Gastrocnemius medialis (tissue), 4 donors: Measurements from ENCODE around the gene ADRA2A. TPM values are rescaled to one million over a fixed set of nuclear protein-coding genes. Genes with fewer than 3 reads are reported as not detected.

Experiments
- ATAC-seq, 2 donors: fragments of 150-250 bp; one replicate each; pipeline ENCODE4 v1.9.1; 2016
- DNase-seq, 2 donors: peaks; one replicate each; pipeline ENCODE4 v3.0.0-alpha.2; 2019
- H3K27ac ChIP-seq, 4 donors: fragments of 200-600 bp; sonication (generic); 1 replicate in 1 of 4; 2 replicates in 3 of 4; pipeline ENCODE4 v1.5.1; 2016 to 2018; ENCODE audit warnings: mild to moderate bottlenecking in 2 of 4, moderate library complexity in 1 of 4
- H3K27me3 ChIP-seq, 3 donors: fragments of 200-600 bp; sonication (generic) in 2 of 3; 1 replicate in 1 of 3; 2 replicates in 2 of 3; pipeline versions ENCODE4 v1.5.1 to v1.6.0; 2016 to 2019; ENCODE audit warnings: mild to moderate bottlenecking in 1 of 3, moderate library complexity in 1 of 3
- H3K36me3 ChIP-seq, 2 donors: fragments of 200-600 bp; sonication (generic) in 1 of 2; one replicate each; pipeline ENCODE4 v1.5.1; 2017 to 2018
- H3K4me1 ChIP-seq, 2 donors: fragments of 200-600 bp; sonication (generic) in 1 of 2; one replicate each; pipeline ENCODE4 v1.5.1; 2016 to 2017; ENCODE audit warnings: mild to moderate bottlenecking in 2 of 2
- H3K4me3 ChIP-seq, 4 donors: fragments of 200-600 bp; sonication (generic) in 3 of 4; 1 replicate in 1 of 4; 2 replicates in 3 of 4; pipeline ENCODE4 v1.5.1; 2016 to 2019; ENCODE audit warnings: mild to moderate bottlenecking in 2 of 4
- H3K9me3 ChIP-seq, 3 donors: fragments of 200-600 bp; sonication (generic) in 2 of 3; 1 replicate in 1 of 3; 2 replicates in 2 of 3; pipeline ENCODE4 v1.5.1; 2016 to 2019
- CTCF ChIP-seq, 5 experiments: fragments of 450-650 bp in 3 of 5; fragments of 200-600 bp in 2 of 5; sonication (generic) in 2 of 5; IDR thresholded peaks in 4 of 5; conservative IDR thresholded peaks in 1 of 5; 1 replicate in 4 of 5; 2 replicates in 1 of 5; pipeline ENCODE4 v1.5.1; 2016 to 2019; ENCODE audit warnings: antibody characterized with exemption in 5 of 5, mild to moderate bottlenecking in 3 of 5, moderate library complexity in 3 of 5
- POLR2A ChIP-seq, 2 donors: fragments of 450-650 bp; IDR thresholded peaks; one replicate each; pipeline ENCODE4 v1.6.1; 2017; ENCODE audit warnings: antibody characterized with exemption in 2 of 2, mild to moderate bottlenecking in 2 of 2, moderate library complexity in 2 of 2
- in situ Hi-C, 4 donors: fragments of 200-750 bp; cut with MboI; loops; one replicate each; pipeline versions ENCODE4 v1.15.0 to v1.8.0; 2017; ENCODE audit warnings: low sequenced_read_pairs in 4 of 4
- intact Hi-C: fragments of 100-400 bp; cut with DNase I; formaldehyde crosslinking; loops from one replicate; pipeline ENCODE4 v1.15.1; 2023; ENCODE audit warnings: low total_unique reads
- total RNA-seq, 4 donors: library from RNA; depleted of rRNA; stranded (reverse); fragments of >200 nt; gene quantifications; one replicate each; pipeline versions ENCODE4 v1.1.0 to v1.2.3, GENCODE V29; 2016

The ADRA2A gene
- total RNA-seq, 4 donors from 2014 or later: 0.19 to 0.94 (median 0.36) TPM

GRCh38 chr10:111035542-111035941 lies 41.3 kb upstream of the ADRA2A start:
- DNase-seq (no peak), ATAC-seq (no peak)
- in situ Hi-C loops: no loop called here
- no peaks in the 10 kb centered on the region for H3K9me3 ChIP-seq
- no peaks in the 10 kb centered on the region for H3K36me3 ChIP-seq
- no peaks in the 10 kb centered on the region for H3K4me1 ChIP-seq
- H3K4me3 ChIP-seq: no peak overlapping the region
- peaks cover 0 to 7% (median 0%) of the 10 kb centered on the region in 3 donors for H3K27me3 ChIP-seq
- intact Hi-C loops: no loop called here
- H3K27ac ChIP-seq: no peak overlapping the region
- TF ChIP-seq CTCF (IDR thresholded peaks at IDR 0.05 in 4 of 5, conservative IDR thresholded peaks at IDR 0.05 in 1 of 5) (no peak), POLR2A (IDR thresholded peaks at IDR 0.05) (no peak)

GRCh38 chr10:111037858-111038257 lies 39.0 kb upstream of the ADRA2A start:
- TF ChIP-seq POLR2A (IDR thresholded peaks at IDR 0.05) (no peak), CTCF (IDR thresholded peaks at IDR 0.05 in 4 of 5, conservative IDR thresholded peaks at IDR 0.05 in 1 of 5) (peak in 1 of 5 experiments; percentile 23)
- Histone ChIP-seq H3K9me3 (no peaks in the 10 kb centered on the region), H3K27ac (no peak overlapping the region), H3K4me3 (no peak overlapping the region), H3K27me3 (peaks cover 0 to 7% (median 0%) of the 10 kb centered on the region in 3 donors), H3K36me3 (no peaks in the 10 kb centered on the region), H3K4me1 (no peaks in the 10 kb centered on the region)
- intact Hi-C loops: no loop called here
- ATAC-seq (no peak), DNase-seq (no peak)
- in situ Hi-C loops: no loop called here

GRCh38 chr10:111039522-111039921 lies 37.3 kb upstream of the ADRA2A start:
- Histone ChIP-seq H3K4me1 (no peaks in the 10 kb centered on the region), H3K4me3 (no peak overlapping the region), H3K9me3 (no peaks in the 10 kb centered on the region), H3K27me3 (peaks cover 0 to 7% (median 0%) of the 10 kb centered on the region in 3 donors), H3K36me3 (no peaks in the 10 kb centered on the region), H3K27ac (no peak overlapping the region)
- TF ChIP-seq CTCF (IDR thresholded peaks at IDR 0.05 in 4 of 5, conservative IDR thresholded peaks at IDR 0.05 in 1 of 5) (no peak), POLR2A (IDR thresholded peaks at IDR 0.05) (no peak)
- in situ Hi-C loops: no loop called here
- DNase-seq (no peak), ATAC-seq (no peak)
- intact Hi-C loops: no loop called here

- peaks cover 0 to 6% (median 0%) of the 10 kb centered on the region in 3 donors for H3K27me3 ChIP-seq
- intact Hi-C loops (no loop called here), in situ Hi-C loops (loop anchor here in 1 of 4 donors (25.0 kb wide), 1 partner anchor 555 kb away; no protein-coding TSS in a partner anchor)
- DNase-seq: no peak
- no peaks in the 10 kb centered on the region for H3K9me3 ChIP-seq
- no peak for ATAC-seq
- no peaks in the 10 kb centered on the region for H3K4me1 ChIP-seq
- no peak overlapping the region for H3K4me3 ChIP-seq
- H3K27ac ChIP-seq: no peak overlapping the region
- H3K36me3 ChIP-seq: no peaks in the 10 kb centered on the region
- TF ChIP-seq POLR2A (IDR thresholded peaks at IDR 0.05) (no peak), CTCF (IDR thresholded peaks at IDR 0.05 in 4 of 5, conservative IDR thresholded peaks at IDR 0.05 in 1 of 5) (no peak)
These were observed 19.8 kb upstream of the ADRA2A start for GRCh38 chr10:111057006-111057405.

GRCh38 chr10:111063471-111063870 lies 13.4 kb upstream of the ADRA2A start:
- no peaks in the 10 kb centered on the region for H3K27me3 ChIP-seq
- H3K9me3 ChIP-seq: no peaks in the 10 kb centered on the region
- H3K4me3 ChIP-seq: no peak overlapping the region
- H3K4me1 ChIP-seq: no peaks in the 10 kb centered on the region
- DNase-seq (no peak), ATAC-seq (no peak)
- H3K36me3 ChIP-seq: no peaks in the 10 kb centered on the region
- intact Hi-C loops (no loop called here), in situ Hi-C loops (loop anchor here in 1 of 4 donors (25.0 kb wide), 1 partner anchor 549 kb away; no protein-coding TSS in a partner anchor)
- TF ChIP-seq CTCF (IDR thresholded peaks at IDR 0.05 in 4 of 5, conservative IDR thresholded peaks at IDR 0.05 in 1 of 5) (no peak), POLR2A (IDR thresholded peaks at IDR 0.05) (no peak)
- no peak overlapping the region for H3K27ac ChIP-seq
